IPS DF 6.9 (cell line): ENCODE data around the gene SCART1.
"Not testable (repeated sequence)": the region's sequence is repeated elsewhere in the genome, so short reads cannot be mapped to it uniquely, and the experiment has no call there.

Experiments
- DNase-seq: peaks from one replicate; pipeline ENCODE4 v3.0.0-alpha.2; 2013; ENCODE audit warnings: low read depth, low spot score
- H3K27ac ChIP-seq: one replicate; pipeline ENCODE4 v1.5.1; 2013; ENCODE audit warnings: low read length, control low read depth
- H3K27me3 ChIP-seq: 2 replicates; pipeline ENCODE4 v1.6.1; 2013; ENCODE audit warnings: mild to moderate bottlenecking, low read length; ENCODE audit not compliant: control insufficient read depth, insufficient read depth
- H3K36me3 ChIP-seq: 2 replicates; pipeline ENCODE4 v1.6.1; 2013; ENCODE audit warnings: low read length; ENCODE audit not compliant: control insufficient read depth, insufficient read depth
- H3K4me1 ChIP-seq: 2 replicates; pipeline ENCODE4 v1.6.1; 2013; ENCODE audit warnings: low read length; ENCODE audit not compliant: control insufficient read depth, insufficient read depth
- H3K4me3 ChIP-seq: 2 replicates; pipeline ENCODE4 v1.5.1; 2013; ENCODE audit warnings: mild to moderate bottlenecking, low read length
- H3K9me3 ChIP-seq: 2 replicates; pipeline ENCODE4 v1.6.1; 2013; ENCODE audit warnings: low read length, inconsistent platforms; ENCODE audit not compliant: control insufficient read depth, insufficient read depth
- WGBS: extraction: QIAGEN DNeasy Blood & Tissue Kit; methylation state at CpG from one replicate; pipeline ENCODE4 v1.1.7; 2013; ENCODE audit warnings: mixed read lengths, missing lambda C conversion rate; ENCODE audit not compliant: insufficient read length, insufficient coverage; 5-methylcytosine and 5-hydroxymethylcytosine counted together

Gene SCART1

GRCh38 chr10:133462512-133463305 lies 9.0 kb downstream of the SCART1 start:
- Histone ChIP-seq H3K9me3 (peaks cover 29% of the 10 kb centered on the region), H3K36me3 (no peaks in the 10 kb centered on the region; the same call in 1 of the 2 replicates), H3K4me1 (no peaks in the 10 kb centered on the region; the same call in 1 of the 2 replicates), H3K27ac (no peak overlapping the region), H3K4me3 (no peak overlapping the region), H3K27me3 (no peaks in the 10 kb centered on the region)
- no peak for DNase-seq
- WGBS = no CpG with 5 or more reads among the region's 10 CpGs

- Histone ChIP-seq H3K36me3 (no peaks in the 10 kb centered on the region; the same call in 1 of the 2 replicates), H3K27me3 (no peaks in the 10 kb centered on the region), H3K27ac (no peak overlapping the region), H3K4me3 (no peak overlapping the region), H3K9me3 (peaks cover 21% of the 10 kb centered on the region), H3K4me1 (no peaks in the 10 kb centered on the region; the same call in 1 of the 2 replicates)
- DNase-seq = no peak
- no CpG with 5 or more reads among the region's 12 CpGs for WGBS
These were observed 10.9 kb downstream of the SCART1 start for GRCh38 chr10:133464582-133465031.

GRCh38 chr10:133465191-133465949 lies 11.6 kb downstream of the SCART1 start:
- peaks cover 21% of the 10 kb centered on the region for H3K9me3 ChIP-seq
- H3K4me3 ChIP-seq = no peak overlapping the region; the same call in 1 of the 2 replicates
- no peak overlapping the region for H3K27ac ChIP-seq
- no peak for DNase-seq
- no peaks in the 10 kb centered on the region for H3K27me3 ChIP-seq
- no peaks in the 10 kb centered on the region; the same call in 1 of the 2 replicates for H3K36me3 ChIP-seq
- no CpG with 5 or more reads among the region's 55 CpGs for WGBS
- no peaks in the 10 kb centered on the region; the same call in 1 of the 2 replicates for H3K4me1 ChIP-seq

- H3K27me3 ChIP-seq = no peaks in the 10 kb centered on the region
- no peak overlapping the region for H3K27ac ChIP-seq
- H3K4me1 ChIP-seq = no peaks in the 10 kb centered on the region; the same call in 1 of the 2 replicates
- no peak for DNase-seq
- no CpG with 5 or more reads among the region's 7 CpGs for WGBS
- no peaks in the 10 kb centered on the region; the same call in 1 of the 2 replicates for H3K36me3 ChIP-seq
- H3K9me3 ChIP-seq = peaks cover 23% of the 10 kb centered on the region
- no peak overlapping the region for H3K4me3 ChIP-seq
These were observed 12.3 kb downstream of the SCART1 start for GRCh38 chr10:133465950-133466474.

GRCh38 chr10:133466683-133467275 lies 13.0 kb downstream of the SCART1 start:
- Histone ChIP-seq H3K27ac (no peak overlapping the region), H3K9me3 (peaks cover 21% of the 10 kb centered on the region), H3K36me3 (no peaks in the 10 kb centered on the region; the same call in 1 of the 2 replicates), H3K4me3 (no peak overlapping the region), H3K27me3 (no peaks in the 10 kb centered on the region), H3K4me1 (no peaks in the 10 kb centered on the region; the same call in 1 of the 2 replicates)
- no peak for DNase-seq
- no CpG with 5 or more reads among the region's 7 CpGs for WGBS

GRCh38 chr10:133467286-133467911 lies 13.7 kb downstream of the SCART1 start:
- no peak overlapping the region for H3K4me3 ChIP-seq
- H3K27me3 ChIP-seq = no peaks in the 10 kb centered on the region
- no peak overlapping the region for H3K27ac ChIP-seq
- DNase-seq = no peak
- H3K9me3 ChIP-seq = peaks cover 20% of the 10 kb centered on the region
- no peaks in the 10 kb centered on the region; the same call in 1 of the 2 replicates for H3K36me3 ChIP-seq
- WGBS = no CpG with 5 or more reads among the region's 17 CpGs
- H3K4me1 ChIP-seq = no peaks in the 10 kb centered on the region; the same call in 1 of the 2 replicates

- peaks cover 23% of the 10 kb centered on the region for H3K9me3 ChIP-seq
- no CpG with 5 or more reads among the region's 3 CpGs for WGBS
These were observed 15.5 kb downstream of the SCART1 start for GRCh38 chr10:133469205-133469604.

GRCh38 chr10:133471300-133472109 lies 17.8 kb downstream of the SCART1 start:
- DNase-seq = no peak
- Histone ChIP-seq H3K27me3 (no peaks in the 10 kb centered on the region), H3K4me3 (no peak overlapping the region), H3K27ac (no peak overlapping the region), H3K4me1 (no peaks in the 10 kb centered on the region), H3K9me3 (peaks cover 31% of the 10 kb centered on the region), H3K36me3 (no peaks in the 10 kb centered on the region; the same call in 1 of the 2 replicates)
- no CpG with 5 or more reads among the region's 7 CpGs for WGBS

More at GRCh38 chr10:133469205-133469604, 15.5 kb downstream of the SCART1 start:
- H3K36me3 ChIP-seq, H3K27ac ChIP-seq, DNase-seq, H3K27me3 ChIP-seq, H3K4me1 ChIP-seq, H3K4me3 ChIP-seq: not testable (repeated sequence)

- Histone ChIP-seq H3K27me3 (no peaks in the 10 kb centered on the region), H3K4me1 (no peaks in the 10 kb centered on the region), H3K4me3 (no peak overlapping the region), H3K9me3 (peaks cover 22% of the 10 kb centered on the region), H3K36me3 (no peaks in the 10 kb centered on the region; the same call in 1 of the 2 replicates), H3K27ac (no peak overlapping the region)
- WGBS = no CpG with 5 or more reads among the region's 4 CpGs
- DNase-seq = no peak
These were observed 19.5 kb downstream of the SCART1 start for GRCh38 chr10:133473270-133473669.
